Astrocyte (in vitro differentiated cells and primary cell): ENCODE data around the gene QSOX2. TPM values are rescaled to one million over a fixed set of nuclear protein-coding genes. Genes with fewer than 3 reads are reported as not detected.

Experiments
- DNase-seq: peaks from one replicate; pipeline ENCODE4 v3.0.0-alpha.2; 2010; ENCODE audit warnings: low read depth
- FAIRE-seq: peaks from 2 replicates; lab custom pipeline; 2011; peaks lifted over from hg19 to GRCh38; lab: Jason Lieb, UNC
- H2AFZ ChIP-seq: 2 replicates; pipeline ENCODE4 v1.6.0; 2012; ENCODE audit warnings: low read depth, low read length, inconsistent platforms
- H3K27ac ChIP-seq: 2 replicates; pipeline ENCODE4 v1.5.1; 2011; ENCODE audit warnings: low read depth, low read length, inconsistent platforms
- H3K27me3 ChIP-seq: 2 replicates; pipeline ENCODE4 v1.6.0; 2011; ENCODE audit warnings: low read length, inconsistent platforms; ENCODE audit not compliant: insufficient read depth
- H3K36me3 ChIP-seq: 2 replicates; pipeline ENCODE4 v1.5.1; 2011; ENCODE audit warnings: low read length, inconsistent platforms; ENCODE audit not compliant: insufficient read depth
- H3K4me1 ChIP-seq: 2 replicates; pipeline ENCODE4 v1.5.1; 2011; ENCODE audit warnings: low read length, inconsistent platforms; ENCODE audit not compliant: insufficient read depth
- H3K4me2 ChIP-seq: 2 replicates; pipeline ENCODE4 v1.6.0; 2012; ENCODE audit warnings: low read length, inconsistent platforms
- H3K4me3 ChIP-seq: 2 replicates; pipeline ENCODE4 v1.5.1; 2011; ENCODE audit warnings: low read depth, mild to moderate bottlenecking, low read length, inconsistent platforms; ENCODE audit not compliant: insufficient read depth
- H3K79me2 ChIP-seq: 2 replicates; pipeline ENCODE4 v1.6.0; 2012; ENCODE audit warnings: mild to moderate bottlenecking, low read length, inconsistent platforms; ENCODE audit not compliant: insufficient read depth
- H3K9ac ChIP-seq: 2 replicates; pipeline ENCODE4 v1.6.0; 2012; ENCODE audit warnings: mild to moderate bottlenecking, low read length, inconsistent platforms
- H3K9me3 ChIP-seq: 2 replicates; pipeline ENCODE4 v1.5.1; 2012; ENCODE audit warnings: low read depth, mild to moderate bottlenecking, low read length, inconsistent platforms; ENCODE audit not compliant: insufficient read depth
- H4K20me1 ChIP-seq: 2 replicates; pipeline ENCODE4 v1.6.0; 2012; ENCODE audit warnings: low read length, inconsistent platforms; ENCODE audit not compliant: insufficient read depth
- H3K27ac Mint-ChIP-seq: one replicate; pipeline ENCODE4 v1.8.0; 2021; ENCODE audit warnings: mild to moderate bottlenecking, mixed read lengths; ENCODE audit not compliant: unreplicated experiment
- H3K27me3 Mint-ChIP-seq: one replicate; pipeline ENCODE4 v1.8.0; 2021; ENCODE audit warnings: low read depth, mixed read lengths; ENCODE audit not compliant: unreplicated experiment
- H3K36me3 Mint-ChIP-seq: one replicate; pipeline ENCODE4 v1.8.0; 2021; ENCODE audit warnings: low read depth, mixed read lengths; ENCODE audit not compliant: unreplicated experiment
- H3K4me1 Mint-ChIP-seq: one replicate; pipeline ENCODE4 v1.8.0; 2021; ENCODE audit warnings: low read depth, mixed read lengths; ENCODE audit not compliant: unreplicated experiment
- H3K4me3 Mint-ChIP-seq: one replicate; pipeline ENCODE4 v1.8.0; 2021; ENCODE audit warnings: mild to moderate bottlenecking, moderate library complexity, mixed read lengths; ENCODE audit not compliant: unreplicated experiment
- H3K9me3 Mint-ChIP-seq: one replicate; pipeline ENCODE4 v1.8.0; 2021; ENCODE audit warnings: mild to moderate bottlenecking, mixed read lengths; ENCODE audit not compliant: unreplicated experiment
- CTCF ChIP-seq: IDR thresholded peaks from 2 replicates; pipeline ENCODE4 v1.5.1; 2011; ENCODE audit warnings: low read depth, mild to moderate bottlenecking, inconsistent platforms, low read length, moderate library complexity; ENCODE audit not compliant: insufficient read depth
- EZH2 ChIP-seq: IDR thresholded peaks from 2 replicates; pipeline ENCODE4 v1.6.1; 2012; ENCODE audit warnings: mild to moderate bottlenecking, low read length, inconsistent platforms; ENCODE audit not compliant: insufficient read depth
- total RNA-seq: library from RNA; stranded (reverse); gene quantifications from 2 replicates; pipeline ENCODE4 v1.2.1, GENCODE V29; 2021

The QSOX2 gene
- total RNA-seq, 1 donor from 2014 or later = 20.4 TPM

GRCh38 chr9:136229096-136230065 lies 16.2 kb downstream of the QSOX2 start:
- Histone ChIP-seq H3K4me2 (peak overlapping the region; percentile 81), H3K27ac (no peak overlapping the region), H2AFZ (peak overlapping the region; percentile 65), H3K4me3 (no peak overlapping the region), H3K4me1 (peaks cover 24% of the 10 kb centered on the region), H4K20me1 (peaks cover 63% of the 10 kb centered on the region), H3K9ac (peak overlapping the region; percentile 44), H3K79me2 (peaks cover 25% of the 10 kb centered on the region), H3K9me3 (no peaks in the 10 kb centered on the region), H3K36me3 (no peaks in the 10 kb centered on the region), H3K27me3 (no peaks in the 10 kb centered on the region)
- no peak for TF ChIP-seq CTCF
- TF ChIP-seq EZH2 = no peak
- H3K36me3 Mint-ChIP-seq = peaks cover 6% of the 10 kb centered on the region
- H3K4me1 Mint-ChIP-seq = peaks cover 13% of the 10 kb centered on the region
- H3K9me3 Mint-ChIP-seq = no peaks in the 10 kb centered on the region
- no peak overlapping the region for H3K4me3 Mint-ChIP-seq
- no peaks in the 10 kb centered on the region for H3K27me3 Mint-ChIP-seq
- H3K27ac Mint-ChIP-seq = no peak overlapping the region
- FAIRE-seq (no peak), DNase-seq (peak; percentile 29)

- peak overlapping the region; percentile 29 for H2AFZ ChIP-seq
- no peaks in the 10 kb centered on the region for H3K27me3 ChIP-seq
- H3K4me2 ChIP-seq = peak overlapping the region; percentile 81
- H3K9ac ChIP-seq = peak overlapping the region; percentile 64
- H3K36me3 Mint-ChIP-seq = peaks cover 7% of the 10 kb centered on the region
- H3K9me3 ChIP-seq = no peaks in the 10 kb centered on the region
- DNase-seq (peak; percentile 80), FAIRE-seq (peak; percentile 45)
- H3K4me3 ChIP-seq = no peak overlapping the region
- peaks cover 25% of the 10 kb centered on the region for H3K79me2 ChIP-seq
- H3K4me1 ChIP-seq = peaks cover 24% of the 10 kb centered on the region
- peak overlapping the region; percentile 84 for H3K27ac Mint-ChIP-seq
- H4K20me1 ChIP-seq = peaks cover 64% of the 10 kb centered on the region
- H3K4me3 Mint-ChIP-seq = no peak overlapping the region
- H3K27me3 Mint-ChIP-seq = no peaks in the 10 kb centered on the region
- TF ChIP-seq EZH2 (no peak), CTCF (no peak)
- H3K36me3 ChIP-seq = no peaks in the 10 kb centered on the region
- no peaks in the 10 kb centered on the region for H3K9me3 Mint-ChIP-seq
- H3K27ac ChIP-seq = peak overlapping the region; percentile 65
- peaks cover 11% of the 10 kb centered on the region for H3K4me1 Mint-ChIP-seq
These were observed 17.3 kb downstream of the QSOX2 start for GRCh38 chr9:136228107-136228875.
